GM06990 (cell line): Measurements from ENCODE around the gene BRICD5.

Experiments
- DNase-seq: peaks from one replicate; pipeline ENCODE4 v3.0.0-alpha.2; 2011; ENCODE audit not compliant: insufficient read length; ENCODE audit errors: extremely low read depth
- H3K27me3 ChIP-seq: replicated peaks from 2 replicates; pipeline ENCODE4 v1.6.0; 2011; ENCODE audit warnings: low read length; ENCODE audit not compliant: control insufficient read depth, insufficient read depth
- H3K36me3 ChIP-seq: 2 replicates; pipeline ENCODE4 v1.5.1; 2011; ENCODE audit warnings: low read length; ENCODE audit not compliant: control insufficient read depth, insufficient read depth
- H3K4me3 ChIP-seq: replicated peaks from 2 replicates; pipeline ENCODE4 v1.5.1; 2011; ENCODE audit warnings: low read depth, mild to moderate bottlenecking, control low read depth, low read length
- CTCF ChIP-seq: IDR thresholded peaks from 2 replicates; pipeline ENCODE4 v1.5.1; 2011; ENCODE audit warnings: low read length, control low read depth, mild to moderate bottlenecking, inconsistent platforms; ENCODE audit not compliant: insufficient read depth, poor library complexity, severe bottlenecking

Gene BRICD5

GRCh38 chr16:2231016-2231931, 20.6 kb upstream of the BRICD5 start:
- no peak for TF ChIP-seq CTCF
- H3K4me3 ChIP-seq: no peak overlapping the region
- H3K36me3 ChIP-seq: peaks cover 46% of the 10 kb centered on the region
- no peaks in the 10 kb centered on the region for H3K27me3 ChIP-seq
- DNase-seq: no peak

- DNase-seq: no peak
- H3K4me3 ChIP-seq: no peak overlapping the region
- H3K36me3 ChIP-seq: peaks cover 46% of the 10 kb centered on the region
- TF ChIP-seq CTCF: no peak
- no peaks in the 10 kb centered on the region for H3K27me3 ChIP-seq
Observed at GRCh38 chr16:2230376-2230775, 19.7 kb upstream of the BRICD5 start.

- DNase-seq: no peak
- TF ChIP-seq CTCF: no peak
- Histone ChIP-seq H3K4me3 (no peak overlapping the region), H3K27me3 (no peaks in the 10 kb centered on the region), H3K36me3 (peaks cover 41% of the 10 kb centered on the region)
Observed at GRCh38 chr16:2229632-2230250, 19.1 kb upstream of the BRICD5 start.

- TF ChIP-seq CTCF: no peak
- no peak for DNase-seq
- no peaks in the 10 kb centered on the region for H3K27me3 ChIP-seq
- peaks cover 38% of the 10 kb centered on the region for H3K36me3 ChIP-seq
- no peak overlapping the region for H3K4me3 ChIP-seq
Observed at GRCh38 chr16:2229091-2229490, 18.4 kb upstream of the BRICD5 start.

GRCh38 chr16:2228161-2228824, 17.6 kb upstream of the BRICD5 start:
- no peak for DNase-seq
- no peak overlapping the region for H3K4me3 ChIP-seq
- H3K36me3 ChIP-seq: peaks cover 34% of the 10 kb centered on the region
- no peaks in the 10 kb centered on the region for H3K27me3 ChIP-seq
- no peak for TF ChIP-seq CTCF
